AG10803 (cell line): ENCODE results near the gene NHP2.

Source experiments
- DNase-seq: peaks from one replicate; pipeline ENCODE4 v3.0.0; 2010; ENCODE audit warnings: low read depth
- H3K4me3 ChIP-seq: 2 replicates; pipeline ENCODE4 v1.5.1; 2011; ENCODE audit warnings: mild to moderate bottlenecking, low read length, control low read depth
- TF ChIP-seq, protein P1 (sequence below): conservative IDR thresholded peaks from 2 replicates; pipeline ENCODE4 v1.5.1; 2011; ENCODE audit warnings: mild to moderate bottlenecking, low read length, control low read depth, inconsistent platforms

The NHP2 gene

DNA sequence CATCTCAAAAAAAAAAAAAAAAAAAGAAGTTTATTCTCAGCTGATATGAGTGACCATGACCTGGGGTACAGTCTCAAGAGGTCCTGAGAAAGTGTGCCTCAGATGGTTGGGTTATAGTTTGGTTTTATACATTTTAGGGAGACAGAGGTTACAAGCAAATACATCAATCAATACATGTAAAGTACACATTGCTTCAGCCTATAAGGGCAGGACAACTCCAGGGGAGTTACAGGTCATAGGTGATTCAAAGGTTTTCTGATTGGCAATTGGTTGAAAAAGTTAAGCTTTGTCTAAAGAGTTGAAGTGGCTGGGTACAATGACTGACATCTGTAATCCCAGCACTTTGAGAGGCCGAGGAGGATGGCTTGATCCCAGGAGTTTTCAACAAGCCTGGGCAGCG lies 35.7 kb upstream of the NHP2 start:
- H3K4me3 ChIP-seq = no peak overlapping the region

DNA sequence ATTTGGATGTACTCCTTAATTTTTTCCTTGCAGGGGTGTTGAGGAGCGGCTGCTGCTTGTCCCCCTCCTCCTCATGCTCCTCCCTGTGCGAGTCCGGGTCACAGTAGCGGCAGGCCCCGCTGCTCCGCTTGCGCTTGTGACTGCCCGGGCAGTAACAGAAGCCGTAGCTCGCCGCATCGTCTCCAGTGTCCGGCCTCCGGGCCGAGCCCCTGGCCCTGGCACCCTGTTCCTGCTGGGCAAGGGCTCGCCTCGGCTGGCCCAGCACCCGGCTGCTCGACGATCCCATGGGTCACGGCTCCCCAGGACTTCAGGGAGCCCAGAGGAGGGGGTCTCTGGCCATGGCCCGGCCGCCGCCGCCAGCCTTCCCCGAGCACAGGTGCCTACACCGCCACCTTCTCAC lies 33.3 kb upstream of the NHP2 start, which contains the start of gene GMCL2:
Gene GMCL2 (minus strand): TSS at position 358 of the 400 bp plus-strand sequence. CDS start 72 bp downstream, at position 286.
- no peak for DNase-seq
- H3K4me3 ChIP-seq = no peak within 1 kb of the TSS
- TF ChIP-seq, protein P1, sequence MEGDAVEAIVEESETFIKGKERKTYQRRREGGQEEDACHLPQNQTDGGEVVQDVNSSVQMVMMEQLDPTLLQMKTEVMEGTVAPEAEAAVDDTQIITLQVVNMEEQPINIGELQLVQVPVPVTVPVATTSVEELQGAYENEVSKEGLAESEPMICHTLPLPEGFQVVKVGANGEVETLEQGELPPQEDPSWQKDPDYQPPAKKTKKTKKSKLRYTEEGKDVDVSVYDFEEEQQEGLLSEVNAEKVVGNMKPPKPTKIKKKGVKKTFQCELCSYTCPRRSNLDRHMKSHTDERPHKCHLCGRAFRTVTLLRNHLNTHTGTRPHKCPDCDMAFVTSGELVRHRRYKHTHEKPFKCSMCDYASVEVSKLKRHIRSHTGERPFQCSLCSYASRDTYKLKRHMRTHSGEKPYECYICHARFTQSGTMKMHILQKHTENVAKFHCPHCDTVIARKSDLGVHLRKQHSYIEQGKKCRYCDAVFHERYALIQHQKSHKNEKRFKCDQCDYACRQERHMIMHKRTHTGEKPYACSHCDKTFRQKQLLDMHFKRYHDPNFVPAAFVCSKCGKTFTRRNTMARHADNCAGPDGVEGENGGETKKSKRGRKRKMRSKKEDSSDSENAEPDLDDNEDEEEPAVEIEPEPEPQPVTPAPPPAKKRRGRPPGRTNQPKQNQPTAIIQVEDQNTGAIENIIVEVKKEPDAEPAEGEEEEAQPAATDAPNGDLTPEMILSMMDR = no peak

More for the DNA sequence above, 35.7 kb upstream of the NHP2 start:
- TF ChIP-seq, protein P1 = no peak
- DNase-seq = no peak

DNA sequence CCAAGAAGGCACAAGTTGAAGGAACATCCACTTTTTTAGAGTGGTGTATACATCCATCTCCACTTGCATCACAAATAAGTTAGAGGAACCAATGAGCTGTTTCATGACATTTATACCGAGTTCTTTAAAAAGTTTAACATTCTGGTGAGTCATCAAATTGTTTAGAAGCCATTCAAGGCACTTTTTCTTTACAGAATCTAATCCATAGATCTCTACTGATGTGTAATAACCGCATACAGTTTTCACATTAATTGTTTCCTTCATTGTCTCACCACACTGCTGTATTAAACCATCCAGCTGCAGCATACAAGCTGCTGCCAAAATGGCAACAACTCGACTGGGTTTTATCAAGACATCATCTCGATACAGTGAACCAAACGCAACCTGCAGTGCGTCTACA lies 32.7 kb upstream of the NHP2 start:
- no peak for DNase-seq
- H3K4me3 ChIP-seq = no peak overlapping the region

DNA sequence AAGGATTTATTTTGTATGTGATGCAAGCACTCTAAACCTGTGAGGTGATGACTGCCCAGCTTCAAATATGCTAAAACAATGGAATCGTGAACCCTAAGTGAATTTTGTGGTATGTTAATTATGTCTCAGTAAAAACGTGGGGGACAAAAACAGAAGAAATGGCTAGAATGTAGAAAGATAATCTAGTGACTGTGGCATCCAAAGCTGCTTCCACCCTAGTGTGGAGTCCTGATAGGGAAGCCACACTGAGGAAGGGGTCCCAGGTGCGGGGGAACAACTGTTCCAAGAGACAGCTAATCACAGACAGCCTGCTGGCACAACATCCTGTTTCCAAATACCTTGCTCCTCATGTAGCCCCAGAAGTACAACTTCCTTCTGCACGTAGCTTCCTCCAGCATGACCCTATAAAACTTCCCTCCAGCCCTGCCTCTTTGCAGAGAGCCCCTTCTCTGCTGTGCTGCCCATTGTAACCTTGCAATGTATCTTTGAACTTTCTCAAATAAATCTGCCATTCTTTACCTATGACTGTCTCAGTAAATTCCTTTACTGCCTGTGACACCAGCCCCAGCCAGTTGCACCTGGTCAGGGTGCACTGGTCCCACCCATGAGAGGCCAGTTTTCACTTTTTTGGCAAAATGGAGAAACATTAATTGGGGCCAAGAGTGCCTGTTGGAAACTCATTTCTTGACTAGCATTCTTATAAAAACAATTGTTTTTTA lies 28.6 kb upstream of the NHP2 start:
- DNase-seq = no peak
- TF ChIP-seq, protein P1 = no peak
- no peak overlapping the region for H3K4me3 ChIP-seq

More for the DNA sequence above, 32.7 kb upstream of the NHP2 start:
- TF ChIP-seq, protein P1 = no peak

DNA sequence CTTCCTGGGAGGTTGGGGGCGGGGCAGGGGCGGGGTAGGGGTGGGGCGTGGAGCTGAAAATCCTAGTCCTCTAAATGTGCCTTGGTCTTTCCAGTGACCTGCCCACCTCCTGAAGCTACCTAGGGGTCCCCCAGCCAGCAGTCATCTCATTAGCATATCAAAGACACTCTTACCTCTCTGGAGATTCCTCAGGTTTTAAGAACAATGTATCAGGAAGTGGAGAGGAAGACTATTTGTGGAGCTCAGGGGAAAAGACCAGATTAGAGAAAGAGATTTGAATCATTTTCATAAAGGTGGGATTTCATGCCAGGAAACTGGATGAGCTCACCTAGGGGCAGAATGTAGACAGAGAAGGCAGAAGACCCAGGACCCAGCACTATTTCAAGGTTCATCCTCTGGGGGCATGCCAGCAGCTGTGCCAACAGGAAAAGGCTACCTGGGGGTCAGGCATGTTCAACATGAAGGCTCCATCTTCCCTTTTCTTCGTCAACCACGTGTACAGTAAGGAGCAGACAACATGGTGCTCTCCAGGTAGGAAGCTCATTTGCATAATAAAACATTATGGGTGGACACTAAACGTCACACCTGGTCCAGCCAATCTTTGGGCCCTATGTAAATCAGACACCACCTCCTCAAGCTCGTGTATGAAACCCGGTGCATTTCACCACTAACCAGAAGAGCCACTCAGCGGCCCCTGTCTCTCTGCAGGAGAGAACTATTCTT lies 26.6 kb upstream of the NHP2 start:
- no peak overlapping the region for H3K4me3 ChIP-seq
- no peak for DNase-seq
- TF ChIP-seq, protein P1 = no peak

DNA sequence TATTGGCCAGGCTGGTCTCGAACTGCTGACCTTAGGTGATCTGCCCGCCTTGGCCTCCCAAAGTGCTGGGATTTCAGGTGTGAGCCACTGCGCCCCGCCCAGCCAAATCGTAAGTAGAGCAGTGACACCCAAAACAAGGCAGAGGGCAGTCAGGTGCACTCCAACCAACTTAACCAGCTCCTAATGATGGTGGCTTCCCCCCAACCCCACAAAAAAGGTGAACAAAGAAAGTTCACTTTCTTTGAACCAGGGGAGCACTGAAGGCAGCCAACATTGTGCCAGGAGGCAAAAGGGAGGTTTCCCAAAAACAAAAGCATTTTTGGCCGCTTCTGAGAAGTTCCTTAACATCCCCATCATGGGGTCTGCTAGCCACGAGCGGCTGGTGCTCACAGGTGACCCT lies 23.9 kb upstream of the NHP2 start:
- DNase-seq = no peak
- TF ChIP-seq, protein P1 = no peak
- H3K4me3 ChIP-seq = no peak overlapping the region

DNA sequence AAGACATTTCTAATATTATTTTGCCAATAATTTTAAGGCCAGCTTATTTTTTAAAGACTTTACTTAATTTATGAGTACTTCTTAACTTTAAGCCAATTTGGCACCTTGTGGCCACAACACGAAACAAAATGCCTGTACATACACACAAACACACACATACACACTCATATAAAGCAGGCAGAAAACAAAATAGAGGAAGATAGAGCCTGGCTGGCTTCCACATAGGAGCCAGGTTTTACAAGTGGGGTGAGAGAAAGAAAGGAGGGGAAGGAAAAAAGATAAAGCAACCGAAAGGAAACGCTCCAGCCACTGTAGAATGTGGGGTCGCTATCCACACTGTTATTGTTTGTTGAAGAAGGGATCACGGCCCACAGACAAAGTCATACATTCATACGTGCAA lies 23.1 kb upstream of the NHP2 start:
- DNase-seq = no peak
- TF ChIP-seq, protein P1 = no peak
- no peak overlapping the region for H3K4me3 ChIP-seq
